EH (cell line): ENCODE measurements around the gene ARHGAP15.

Source experiments
- DNase-seq: peaks from one replicate; pipeline ENCODE4 v3.0.0-alpha.2; 2015; ENCODE audit warnings: low read depth

ARHGAP15 gene

GRCh38 chr2:143345887-143346787 lies 216.9 kb downstream of the ARHGAP15 start:
- peak; percentile 21 for DNase-seq

- DNase-seq = no peak
Measured at GRCh38 chr2:143347271-143347695, 218.1 kb downstream of the ARHGAP15 start.

DNA sequence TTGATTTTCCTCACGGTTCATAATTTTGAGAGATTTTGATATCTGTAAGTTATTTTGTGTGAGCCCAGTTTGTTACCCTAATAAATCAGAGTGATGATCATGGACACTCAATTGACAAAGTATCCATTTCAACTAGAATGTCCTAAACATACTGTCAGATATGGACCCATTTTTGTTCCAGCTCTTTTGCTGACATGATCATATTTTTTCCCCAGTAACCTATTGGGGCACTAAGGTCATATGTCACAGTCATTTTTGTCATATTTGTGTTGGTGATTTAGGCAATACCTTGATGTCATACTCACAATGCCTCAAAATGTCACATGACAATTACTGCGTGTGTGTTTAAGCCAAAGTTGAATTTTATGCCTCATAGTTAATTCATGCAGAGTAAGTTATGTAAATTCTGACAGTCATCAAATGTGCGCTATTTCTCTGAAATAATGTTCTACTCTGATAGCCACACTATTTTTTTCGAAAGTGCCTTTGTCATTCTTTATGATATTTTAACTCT lies 218.7 kb downstream of the ARHGAP15 start:
- no peak for DNase-seq

DNA sequence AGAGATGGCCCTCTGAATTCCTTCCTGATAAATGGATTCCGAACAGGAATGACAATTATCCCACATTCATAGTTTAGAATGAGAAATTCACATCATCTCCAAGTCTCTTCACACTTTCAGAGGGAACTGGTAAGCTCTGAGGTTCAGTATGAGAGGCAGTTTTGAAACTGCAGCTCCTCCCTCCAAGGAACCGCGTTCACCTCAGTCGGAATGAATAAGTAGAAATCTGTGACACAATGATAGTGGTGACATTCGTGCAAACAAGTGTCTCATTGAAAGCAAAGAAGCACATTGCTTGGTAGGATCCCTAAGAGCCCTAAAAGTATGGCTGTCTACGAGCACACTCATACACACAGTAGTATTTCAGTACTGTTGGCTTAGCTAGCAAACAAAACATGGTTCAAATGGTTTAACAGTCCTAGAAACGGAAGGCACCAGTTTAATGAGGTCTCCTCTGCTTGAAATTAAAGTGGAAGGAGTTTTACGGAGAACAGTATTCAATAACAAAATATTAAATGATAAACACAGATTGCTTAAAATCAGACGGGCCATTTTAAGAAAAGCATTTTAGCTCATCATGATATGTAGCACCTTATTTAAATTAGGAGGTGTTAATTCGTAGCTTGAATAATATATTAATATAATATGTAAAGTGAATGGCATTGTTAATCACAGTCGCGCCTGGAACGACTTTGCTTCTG lies 225.0 kb downstream of the ARHGAP15 start:
- DNase-seq = no peak

- no peak for DNase-seq
Measured at GRCh38 chr2:143355870-143356269, 226.7 kb downstream of the ARHGAP15 start.

GRCh38 chr2:143356336-143356735 lies 227.1 kb downstream of the ARHGAP15 start:
- DNase-seq = no peak

GRCh38 chr2:143356736-143357446 lies 227.7 kb downstream of the ARHGAP15 start:
- DNase-seq = no peak

GRCh38 chr2:143357966-143358365 lies 228.7 kb downstream of the ARHGAP15 start:
- no peak for DNase-seq

DNA sequence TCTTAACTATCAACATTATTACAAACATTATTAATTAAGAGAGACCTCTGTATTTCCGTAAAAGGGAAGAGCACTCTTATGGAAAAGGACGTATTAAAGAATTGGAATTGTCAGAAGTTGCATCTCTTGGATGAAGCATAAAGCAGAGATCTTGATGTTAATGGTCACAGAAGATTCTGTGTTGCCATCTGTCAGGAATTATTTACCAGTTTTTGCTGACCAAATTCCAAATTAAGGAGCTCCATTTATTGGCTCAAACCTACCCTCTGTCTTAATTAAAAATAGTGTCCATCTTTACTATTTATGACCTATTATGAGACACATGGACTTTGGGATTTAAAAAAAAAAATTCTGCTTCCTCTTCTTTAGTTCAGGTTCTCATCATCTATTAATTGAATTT lies 232.1 kb downstream of the ARHGAP15 start:
- DNase-seq = no peak

GRCh38 chr2:143371616-143372015 lies 242.4 kb downstream of the ARHGAP15 start:
- DNase-seq = peak; percentile 30

DNA sequence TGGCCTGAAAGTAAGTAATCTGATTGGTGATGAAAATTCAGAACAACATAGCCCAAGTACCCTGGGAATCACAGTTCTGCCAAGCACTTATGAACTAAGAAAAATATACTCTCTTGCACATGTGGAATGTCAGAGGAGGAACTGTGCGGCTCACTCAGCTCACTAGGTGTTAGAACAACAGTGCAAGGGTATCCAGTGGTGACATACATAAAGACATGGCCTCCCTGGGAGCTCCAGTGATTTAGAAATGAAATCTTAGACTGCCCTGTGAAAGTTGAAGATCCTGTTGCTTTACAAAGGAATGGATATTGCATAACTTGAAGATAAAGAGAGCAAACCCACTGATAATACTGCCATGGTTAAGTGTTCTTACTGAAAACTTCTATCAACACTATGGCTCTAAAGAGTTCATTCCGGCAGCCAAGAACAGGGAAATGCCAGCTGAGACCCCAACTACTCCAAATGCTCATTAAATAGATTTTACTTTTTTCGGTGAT lies 246.2 kb downstream of the ARHGAP15 start:
- no peak for DNase-seq

DNA sequence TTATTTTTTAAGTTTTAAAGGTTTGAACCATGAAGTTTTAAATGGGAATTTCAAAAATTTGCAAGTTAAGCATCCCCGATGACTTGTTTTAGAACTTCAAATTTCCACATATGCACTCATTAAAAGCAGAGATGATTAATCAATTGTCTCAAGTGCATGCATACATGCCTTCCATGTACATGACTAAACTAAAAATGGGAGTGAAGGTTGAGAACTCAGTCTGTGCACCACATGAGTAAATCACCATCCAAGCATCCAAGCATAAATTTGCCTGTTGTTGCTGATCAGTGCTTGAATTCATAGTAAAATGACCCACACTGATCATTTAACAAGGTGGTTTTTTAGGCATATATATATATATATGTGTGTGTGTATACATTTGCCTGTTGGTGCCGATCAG lies 249.8 kb downstream of the ARHGAP15 start:
- no peak for DNase-seq

DNA sequence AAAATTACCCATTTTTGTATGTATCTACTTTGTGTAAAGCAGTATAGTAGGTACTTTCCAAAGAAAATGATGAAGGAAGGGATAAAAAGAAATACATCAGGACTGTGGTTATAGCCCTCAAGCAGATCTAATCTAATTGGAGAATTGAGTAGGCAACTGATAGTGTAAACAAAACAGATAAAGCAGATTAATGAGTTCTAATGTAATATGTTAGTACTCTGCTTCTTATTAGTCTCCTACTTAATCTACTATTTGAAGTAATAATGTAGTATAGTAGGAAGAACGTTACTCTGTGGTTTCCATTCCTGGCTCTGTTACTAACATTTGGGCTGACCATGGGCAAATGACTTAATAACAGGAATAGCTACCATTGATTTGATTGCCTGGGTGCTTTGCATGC lies 250.7 kb downstream of the ARHGAP15 start:
- no peak for DNase-seq

GRCh38 chr2:143382573-143382972 lies 253.4 kb downstream of the ARHGAP15 start:
- no peak for DNase-seq

- DNase-seq = no peak
Measured at GRCh38 chr2:143383016-143383415, 253.8 kb downstream of the ARHGAP15 start.

DNA sequence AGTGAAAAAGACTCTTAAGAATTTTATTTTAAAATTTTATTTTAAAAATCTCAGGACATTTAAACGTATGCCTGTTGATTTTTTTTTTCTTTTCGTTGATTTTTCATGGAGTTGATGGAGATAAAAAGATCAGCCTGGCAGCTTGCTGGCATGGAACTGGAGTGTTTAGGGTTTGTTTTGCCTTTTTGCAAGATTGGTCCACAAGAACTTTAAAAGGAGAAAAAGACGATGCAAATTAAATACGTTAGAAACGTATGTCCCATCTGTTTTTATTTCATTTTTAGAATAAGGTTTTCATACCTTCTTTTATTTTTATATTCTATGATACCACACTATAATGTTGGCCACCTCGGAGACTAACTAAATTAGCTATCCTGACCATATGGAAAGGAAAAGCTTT lies 254.9 kb downstream of the ARHGAP15 start:
- no peak for DNase-seq

- DNase-seq = no peak
Measured at GRCh38 chr2:143390171-143390570, 261.0 kb downstream of the ARHGAP15 start.

GRCh38 chr2:143392358-143392757 lies 263.1 kb downstream of the ARHGAP15 start:
- DNase-seq = no peak

GRCh38 chr2:143394062-143394461 lies 264.8 kb downstream of the ARHGAP15 start:
- peak; percentile 10 for DNase-seq

- DNase-seq = peak; percentile 56
Measured at GRCh38 chr2:143397884-143398614, 268.8 kb downstream of the ARHGAP15 start.

DNA sequence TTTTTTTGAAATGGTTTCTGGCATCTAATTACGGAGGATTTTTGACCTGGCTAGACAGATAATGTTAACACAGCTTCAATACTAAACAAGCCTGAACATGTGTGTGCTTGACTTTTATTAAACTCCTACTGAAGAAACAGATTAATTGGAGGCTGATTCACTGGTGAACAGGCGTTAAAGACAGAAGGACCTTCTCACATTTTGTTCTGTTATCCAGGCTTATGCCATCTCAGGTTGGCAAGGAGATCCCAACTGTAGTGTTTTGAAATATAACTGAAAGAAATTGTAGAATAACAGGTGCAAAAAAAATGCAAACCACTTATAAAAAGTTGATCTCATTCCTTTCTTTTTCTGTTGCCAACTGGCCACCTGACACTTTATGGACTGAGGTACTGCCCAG lies 269.6 kb downstream of the ARHGAP15 start:
- no peak for DNase-seq
